ENCODE measurements around the gene SPG7.

DNA sequence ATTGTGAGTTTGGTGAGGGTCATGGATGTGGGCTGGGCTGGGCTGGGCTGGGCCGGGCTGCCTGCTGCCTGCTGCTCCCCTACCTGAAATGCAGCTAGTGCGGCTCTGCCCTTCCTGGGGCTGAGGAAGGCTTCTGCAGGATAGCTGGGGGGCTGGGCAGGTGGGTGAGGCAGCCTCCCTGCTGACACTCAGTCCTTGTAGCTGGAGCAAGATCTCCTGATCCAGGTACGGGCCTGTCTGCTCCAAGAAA lies 57.0 kb downstream of the SPG7 start:
- TF ChIP-seq, protein P1, sequence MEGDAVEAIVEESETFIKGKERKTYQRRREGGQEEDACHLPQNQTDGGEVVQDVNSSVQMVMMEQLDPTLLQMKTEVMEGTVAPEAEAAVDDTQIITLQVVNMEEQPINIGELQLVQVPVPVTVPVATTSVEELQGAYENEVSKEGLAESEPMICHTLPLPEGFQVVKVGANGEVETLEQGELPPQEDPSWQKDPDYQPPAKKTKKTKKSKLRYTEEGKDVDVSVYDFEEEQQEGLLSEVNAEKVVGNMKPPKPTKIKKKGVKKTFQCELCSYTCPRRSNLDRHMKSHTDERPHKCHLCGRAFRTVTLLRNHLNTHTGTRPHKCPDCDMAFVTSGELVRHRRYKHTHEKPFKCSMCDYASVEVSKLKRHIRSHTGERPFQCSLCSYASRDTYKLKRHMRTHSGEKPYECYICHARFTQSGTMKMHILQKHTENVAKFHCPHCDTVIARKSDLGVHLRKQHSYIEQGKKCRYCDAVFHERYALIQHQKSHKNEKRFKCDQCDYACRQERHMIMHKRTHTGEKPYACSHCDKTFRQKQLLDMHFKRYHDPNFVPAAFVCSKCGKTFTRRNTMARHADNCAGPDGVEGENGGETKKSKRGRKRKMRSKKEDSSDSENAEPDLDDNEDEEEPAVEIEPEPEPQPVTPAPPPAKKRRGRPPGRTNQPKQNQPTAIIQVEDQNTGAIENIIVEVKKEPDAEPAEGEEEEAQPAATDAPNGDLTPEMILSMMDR (conservative IDR thresholded peaks at IDR 0.05 in 1 of 2, IDR thresholded peaks at IDR 0.05 in 1 of 2; ENCODE audit: low read depth in 1 of 2, low read length in 2 of 2) = no peak
- no peak for TF ChIP-seq EZH2 (IDR thresholded peaks at IDR 0.05; ENCODE audit: low read length, missing control alignments)
